Activated CD8-positive, alpha-beta T cell treated with anti-CD3 and anti-CD28 coated beads for 36 hours (primary cell): ENCODE results near the gene PDSS2. TPM values are rescaled to one million over a fixed set of nuclear protein-coding genes. Genes with fewer than 3 reads are reported as not detected.

Source experiments
- ATAC-seq: fragments of 200-7000 bp; cut with Tn5 transposase; one replicate; pipeline ENCODE4 v1.10.0; 2021; ENCODE audit warnings: mild to moderate bottlenecking, moderate library complexity
- CTCF ChIA-PET: fragments of 350-600 bp; sonication (Branson Sonifier 250); formaldehyde crosslinking; loops from one replicate; lab custom pipeline; 2021; ENCODE audit warnings: antibody characterized with exemption; lab: Charles Lee
- POLR2A ChIA-PET: fragments of 350-600 bp; sonication (Branson Sonifier 250); formaldehyde crosslinking; loops from one replicate; lab custom pipeline; 2021; ENCODE audit warnings: antibody characterized with exemption; lab: Charles Lee
- DNase-seq: peaks from one replicate; pipeline ENCODE4 v3.0.0-alpha.2; 2020
- H3K27ac Mint-ChIP-seq: one replicate; pipeline ENCODE4 v1.8.0; 2021; ENCODE audit warnings: mild to moderate bottlenecking, mixed read lengths
- H3K27me3 Mint-ChIP-seq: one replicate; pipeline ENCODE4 v1.8.0; 2021; ENCODE audit warnings: mixed read lengths
- H3K36me3 Mint-ChIP-seq: one replicate; pipeline ENCODE4 v1.8.0; 2021; ENCODE audit warnings: low read depth, mixed read lengths
- H3K4me1 Mint-ChIP-seq: one replicate; pipeline ENCODE4 v1.8.0; 2021; ENCODE audit warnings: low read depth, mixed read lengths
- H3K4me3 Mint-ChIP-seq: one replicate; pipeline ENCODE4 v1.8.0; 2021; ENCODE audit warnings: mild to moderate bottlenecking, moderate library complexity, mixed read lengths
- H3K9me3 Mint-ChIP-seq: one replicate; pipeline ENCODE4 v1.8.0; 2021; ENCODE audit warnings: mixed read lengths
- intact Hi-C: fragments of 100-400 bp; cut with micrococcal nuclease; formaldehyde crosslinking; loops from one replicate; pipeline ENCODE4 v1.10.0; 2022
- total RNA-seq, 2 experiments: library from RNA; stranded (reverse); gene quantifications; one replicate each; pipeline ENCODE4 v1.2.3, GENCODE V29; 2021
- TF ChIP-seq, protein P1 (sequence below): fragments of 200-600 bp; IDR thresholded peaks from one replicate; pipeline ENCODE4 v1.8.0; 2022; ENCODE audit warnings: antibody characterized with exemption, mild to moderate bottlenecking

PDSS2 gene
- total RNA-seq, 2 experiments from 2014 or later, result 13.2 to 14.8 TPM

DNA sequence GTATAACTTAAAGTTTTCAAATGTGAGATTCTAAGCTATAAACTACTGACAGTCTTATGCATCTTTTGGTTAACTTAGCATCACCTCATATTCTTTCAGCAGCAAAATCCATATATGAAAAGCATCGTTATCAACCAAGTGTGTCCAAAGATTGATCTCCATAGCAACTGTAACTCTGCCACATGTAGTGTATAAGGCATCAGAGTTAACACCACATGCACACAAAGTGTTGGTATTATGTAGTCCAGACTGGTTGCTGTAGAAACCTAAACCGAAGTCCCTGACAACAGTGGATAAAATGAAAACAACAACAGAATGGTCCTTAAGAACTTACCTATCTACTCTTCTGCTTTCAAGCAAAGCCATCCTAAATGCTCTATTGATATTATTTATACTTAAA lies 39.6 kb downstream of the PDSS2 start:
- TF ChIP-seq, protein P1, sequence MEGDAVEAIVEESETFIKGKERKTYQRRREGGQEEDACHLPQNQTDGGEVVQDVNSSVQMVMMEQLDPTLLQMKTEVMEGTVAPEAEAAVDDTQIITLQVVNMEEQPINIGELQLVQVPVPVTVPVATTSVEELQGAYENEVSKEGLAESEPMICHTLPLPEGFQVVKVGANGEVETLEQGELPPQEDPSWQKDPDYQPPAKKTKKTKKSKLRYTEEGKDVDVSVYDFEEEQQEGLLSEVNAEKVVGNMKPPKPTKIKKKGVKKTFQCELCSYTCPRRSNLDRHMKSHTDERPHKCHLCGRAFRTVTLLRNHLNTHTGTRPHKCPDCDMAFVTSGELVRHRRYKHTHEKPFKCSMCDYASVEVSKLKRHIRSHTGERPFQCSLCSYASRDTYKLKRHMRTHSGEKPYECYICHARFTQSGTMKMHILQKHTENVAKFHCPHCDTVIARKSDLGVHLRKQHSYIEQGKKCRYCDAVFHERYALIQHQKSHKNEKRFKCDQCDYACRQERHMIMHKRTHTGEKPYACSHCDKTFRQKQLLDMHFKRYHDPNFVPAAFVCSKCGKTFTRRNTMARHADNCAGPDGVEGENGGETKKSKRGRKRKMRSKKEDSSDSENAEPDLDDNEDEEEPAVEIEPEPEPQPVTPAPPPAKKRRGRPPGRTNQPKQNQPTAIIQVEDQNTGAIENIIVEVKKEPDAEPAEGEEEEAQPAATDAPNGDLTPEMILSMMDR, result no peak
- no peaks in the 10 kb centered on the region for H3K27me3 Mint-ChIP-seq
- POLR2A ChIA-PET, result no interaction called here

DNA sequence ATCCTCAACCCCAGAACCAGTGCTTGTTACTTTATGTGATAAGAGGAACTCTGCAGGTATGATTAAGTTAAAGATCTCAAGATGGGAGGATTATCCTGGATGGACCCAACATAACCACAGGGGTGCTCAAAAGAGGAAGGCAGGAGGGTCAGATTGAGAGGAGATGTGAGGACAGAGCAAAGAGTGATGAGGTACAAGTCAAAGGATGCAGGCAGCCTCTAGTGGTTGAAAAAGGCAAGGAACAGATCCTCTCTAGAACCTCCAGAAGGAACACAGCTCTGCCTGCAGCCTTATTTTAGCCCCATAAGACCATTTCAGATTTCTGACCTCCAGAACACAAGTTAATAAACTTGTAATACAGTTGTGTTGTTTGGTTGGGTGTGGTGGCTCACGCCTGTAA lies 41.2 kb downstream of the PDSS2 start:
- Mint-ChIP-seq H3K36me3 (peaks cover 2% of the 10 kb centered on the region), H3K9me3 (no peaks in the 10 kb centered on the region), H3K27ac (no peak overlapping the region), H3K4me1 (peaks cover 4% of the 10 kb centered on the region), H3K4me3 (no peak overlapping the region), H3K27me3 (no peaks in the 10 kb centered on the region)
- intact Hi-C loops, result no loop called here
- DNase-seq (no peak), ATAC-seq (no peak)
- TF ChIP-seq, protein P1, result peak; percentile 33
- CTCF ChIA-PET, result interaction anchor here (2.1 kb wide), 1 partner anchor 9 kb away, joined by 5 read pairs; no protein-coding TSS in a partner anchor
- POLR2A ChIA-PET, result no interaction called here

More for the DNA sequence above, 39.6 kb downstream of the PDSS2 start:
- CTCF ChIA-PET, result no interaction called here
- ATAC-seq (no peak), DNase-seq (no peak)
- H3K36me3 Mint-ChIP-seq, result peaks cover 1% of the 10 kb centered on the region
- intact Hi-C loops, result no loop called here
- H3K4me3 Mint-ChIP-seq, result no peak overlapping the region
- H3K4me1 Mint-ChIP-seq, result peaks cover 4% of the 10 kb centered on the region
- H3K9me3 Mint-ChIP-seq, result no peaks in the 10 kb centered on the region
- no peak overlapping the region for H3K27ac Mint-ChIP-seq

DNA sequence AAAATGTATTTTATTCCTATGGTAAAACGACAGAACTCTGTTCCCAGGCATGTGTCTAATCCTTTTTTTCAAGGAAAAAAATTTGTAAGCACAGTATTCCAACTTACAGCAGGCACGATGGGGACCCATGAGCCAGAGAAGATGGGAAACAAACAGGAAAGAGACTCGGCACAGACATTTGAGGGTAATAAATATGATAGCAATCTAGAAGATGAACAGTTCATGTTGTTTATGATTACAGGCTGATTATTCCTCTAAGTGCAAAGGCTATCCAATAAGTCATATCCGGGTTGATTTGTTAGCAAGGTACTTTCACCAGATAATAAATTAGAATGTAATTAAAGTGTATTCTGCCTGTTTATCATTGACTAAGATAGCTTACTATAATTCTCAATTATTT lies 43.2 kb downstream of the PDSS2 start:
- no peak for ATAC-seq
- no peak overlapping the region for H3K4me3 Mint-ChIP-seq
- no peak for DNase-seq
- no peaks in the 10 kb centered on the region for H3K27me3 Mint-ChIP-seq
- no peaks in the 10 kb centered on the region for H3K9me3 Mint-ChIP-seq
- intact Hi-C loops, result no loop called here
- H3K4me1 Mint-ChIP-seq, result peaks cover 4% of the 10 kb centered on the region
- POLR2A ChIA-PET, result no interaction called here
- TF ChIP-seq, protein P1, result no peak
- CTCF ChIA-PET, result interaction anchor here (1.3 to 2.1 kb wide), 2 partner anchors 11 to 30 kb away, joined by 3 to 5 read pairs; no protein-coding TSS in a partner anchor
- peaks cover 2% of the 10 kb centered on the region for H3K36me3 Mint-ChIP-seq
- H3K27ac Mint-ChIP-seq, result no peak overlapping the region

DNA sequence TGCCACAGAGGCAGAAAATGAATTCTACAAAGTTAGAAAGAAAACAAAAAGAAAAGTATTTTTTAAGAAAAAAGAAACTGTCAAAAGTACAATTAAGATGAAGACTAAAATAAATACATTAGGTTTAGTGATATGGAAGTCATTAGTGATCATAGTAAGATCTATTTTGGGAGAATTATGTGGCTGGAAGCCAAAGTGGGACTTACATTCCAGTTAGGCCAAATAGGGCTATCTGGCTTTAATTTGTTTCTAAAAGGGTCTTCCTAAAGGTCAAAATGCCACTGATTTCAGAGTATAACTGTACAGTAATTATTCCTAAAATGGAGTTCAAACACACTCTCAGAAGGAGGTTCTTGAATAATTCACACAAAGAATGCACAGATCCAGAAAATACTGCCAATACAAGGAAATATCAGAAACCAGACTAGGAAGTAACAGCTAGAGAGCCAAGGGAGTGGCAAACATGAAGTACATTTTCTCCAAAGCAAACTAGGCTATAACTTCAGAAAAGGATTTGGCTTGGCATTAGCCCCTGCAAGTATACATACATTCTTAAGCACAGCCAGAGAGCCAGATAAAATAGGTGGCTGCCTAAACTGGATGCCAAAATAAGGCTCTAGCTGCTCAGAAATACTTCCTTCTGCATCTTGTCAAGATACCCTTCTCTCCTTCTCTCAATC lies 45.3 kb downstream of the PDSS2 start:
- CTCF ChIA-PET, result no interaction called here
- TF ChIP-seq, protein P1, result no peak
- POLR2A ChIA-PET, result no interaction called here
- H3K4me1 Mint-ChIP-seq, result no peaks in the 10 kb centered on the region
- no peak overlapping the region for H3K27ac Mint-ChIP-seq
- ATAC-seq (no peak), DNase-seq (no peak)
- H3K27me3 Mint-ChIP-seq, result no peaks in the 10 kb centered on the region
- H3K36me3 Mint-ChIP-seq, result peaks cover 2% of the 10 kb centered on the region
- intact Hi-C loops, result no loop called here
- no peak overlapping the region for H3K4me3 Mint-ChIP-seq
- H3K9me3 Mint-ChIP-seq, result no peaks in the 10 kb centered on the region

DNA sequence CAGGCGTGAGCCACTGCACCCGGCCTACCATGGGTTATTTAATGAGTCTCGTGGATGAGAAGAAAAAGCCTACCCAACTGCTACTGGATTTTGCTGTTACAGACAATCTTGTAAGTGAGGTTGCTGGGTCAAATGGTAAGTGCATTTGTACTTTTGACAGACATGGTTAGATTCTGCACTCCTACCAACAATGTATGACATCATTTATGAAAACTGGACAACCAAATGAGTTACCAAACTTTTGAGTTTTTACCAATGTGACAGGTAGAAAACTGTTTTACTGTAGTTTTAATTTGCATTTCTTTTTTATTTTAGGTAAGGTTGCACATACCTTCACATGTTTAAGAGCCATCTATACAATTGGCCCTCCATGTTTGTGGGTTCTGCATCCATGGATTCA lies 48.2 kb downstream of the PDSS2 start:
- Mint-ChIP-seq H3K4me1 (no peaks in the 10 kb centered on the region), H3K36me3 (peaks cover 11% of the 10 kb centered on the region), H3K27me3 (no peaks in the 10 kb centered on the region)

More for the DNA sequence above, 48.2 kb downstream of the PDSS2 start:
- H3K9me3 Mint-ChIP-seq, result no peaks in the 10 kb centered on the region
- ChIA-PET POLR2A (no interaction called here), CTCF (no interaction called here)
- no peak overlapping the region for H3K27ac Mint-ChIP-seq
- DNase-seq, result no peak
- TF ChIP-seq, protein P1, result no peak
- intact Hi-C loops, result no loop called here
- no peak for ATAC-seq
- H3K4me3 Mint-ChIP-seq, result no peak overlapping the region
